Liver (tissue), 9 donors: ENCODE results near the gene RGS3. TPM values are rescaled to one million over a fixed set of nuclear protein-coding genes. Genes with fewer than 3 reads are reported as not detected.

Experiments
- DNase-seq: peaks from one replicate; pipeline ENCODE4 v3.0.0-alpha.2; 2017; ENCODE audit warnings: low spot score
- H3K27ac ChIP-seq, 2 donors: one replicate each; pipeline ENCODE4 v1.7.0; 2013; ENCODE audit warnings: inconsistent platforms in 2 of 2, low read length in 2 of 2, control low read depth in 1 of 2, low read depth in 1 of 2, mild to moderate bottlenecking in 1 of 2
- H3K27me3 ChIP-seq, 4 donors: one replicate each; pipeline versions ENCODE4 v1.6.1 to v1.7.0; 2013; ENCODE audit warnings: low read length in 3 of 4, inconsistent platforms in 1 of 4, mild to moderate bottlenecking in 1 of 4, moderate library complexity in 1 of 4; ENCODE audit not compliant: control insufficient read depth in 4 of 4, insufficient read depth in 4 of 4
- H3K36me3 ChIP-seq, 4 donors: one replicate each; pipeline versions ENCODE4 v1.6.1 to v1.7.0; 2013; ENCODE audit warnings: low read length in 3 of 4, mild to moderate bottlenecking in 3 of 4, low read depth in 1 of 4, moderate library complexity in 1 of 4; ENCODE audit not compliant: control insufficient read depth in 4 of 4, insufficient read depth in 3 of 4
- H3K4me1 ChIP-seq, 4 donors: one replicate each; pipeline versions ENCODE4 v1.6.1 to v1.7.0; 2013; ENCODE audit warnings: low read length in 3 of 4, mild to moderate bottlenecking in 3 of 4, moderate library complexity in 1 of 4; ENCODE audit not compliant: control insufficient read depth in 4 of 4, insufficient read depth in 4 of 4
- H3K4me3 ChIP-seq, 3 donors: one replicate each; pipeline versions ENCODE4 v1.6.1 to v1.7.0; 2013; ENCODE audit warnings: low read length in 3 of 3, control low read depth in 1 of 3, low read depth in 1 of 3, mild to moderate bottlenecking in 1 of 3
- H3K9ac ChIP-seq, 2 donors: one replicate each; pipeline ENCODE4 v1.7.0; 2013; ENCODE audit warnings: low read length in 2 of 2, mild to moderate bottlenecking in 2 of 2, moderate library complexity in 2 of 2, control low read depth in 1 of 2, low read depth in 1 of 2
- H3K9me3 ChIP-seq, 4 donors: one replicate each; pipeline versions ENCODE4 v1.6.1 to v1.7.0; 2013; ENCODE audit warnings: low read length in 3 of 4; ENCODE audit not compliant: control insufficient read depth in 4 of 4
- ATF3 ChIP-seq: IDR thresholded peaks from 2 replicates; pipeline ENCODE4 v1.6.1; 2016; ENCODE audit warnings: antibody characterized with exemption
- EGR1 ChIP-seq, 2 donors: IDR thresholded peaks; 2 replicates each; pipeline ENCODE4 v1.6.1; 2016 to 2018; ENCODE audit warnings: antibody characterized with exemption in 2 of 2, low read depth in 2 of 2
- FOXA1 ChIP-seq: IDR thresholded peaks from 2 replicates; pipeline ENCODE4 v1.6.1; 2016; ENCODE audit warnings: antibody characterized with exemption
- FOXA2 ChIP-seq: IDR thresholded peaks from 2 replicates; pipeline ENCODE4 v1.6.1; 2016; ENCODE audit warnings: antibody characterized with exemption
- GABPA ChIP-seq, 2 donors: IDR thresholded peaks in 1 of 2; conservative IDR thresholded peaks in 1 of 2; 2 replicates each; pipeline ENCODE4 v1.6.1; 2016; ENCODE audit warnings: antibody characterized with exemption in 2 of 2, mild to moderate bottlenecking in 1 of 2, moderate library complexity in 1 of 2
- HNF4A ChIP-seq, 2 donors: conservative IDR thresholded peaks; 2 replicates each; pipeline ENCODE4 v1.6.1; 2016; ENCODE audit warnings: antibody characterized with exemption in 2 of 2, mild to moderate bottlenecking in 2 of 2
- HNF4G ChIP-seq: IDR thresholded peaks from 2 replicates; pipeline ENCODE4 v1.6.1; 2016; ENCODE audit warnings: antibody characterized with exemption
- JUND ChIP-seq, 2 donors: IDR thresholded peaks; 2 replicates each; pipeline ENCODE4 v1.6.1; 2016; ENCODE audit warnings: antibody characterized with exemption in 2 of 2
- NR2F2 ChIP-seq: IDR thresholded peaks from 2 replicates; pipeline ENCODE4 v1.6.1; 2016; ENCODE audit warnings: antibody characterized with exemption
- RAD21 ChIP-seq, 2 donors: IDR thresholded peaks; 2 replicates each; pipeline ENCODE4 v1.6.1; 2016; ENCODE audit warnings: antibody characterized with exemption in 2 of 2, mild to moderate bottlenecking in 2 of 2
- REST ChIP-seq: IDR thresholded peaks from 2 replicates; pipeline ENCODE4 v1.6.1; 2016; ENCODE audit warnings: antibody characterized with exemption, mild to moderate bottlenecking
- RXRA ChIP-seq, 2 donors: IDR thresholded peaks; 2 replicates each; pipeline ENCODE4 v1.6.1; 2017 to 2018; ENCODE audit warnings: antibody characterized with exemption in 2 of 2, mild to moderate bottlenecking in 1 of 2
- SP1 ChIP-seq: IDR thresholded peaks from 2 replicates; pipeline ENCODE4 v1.6.1; 2018; ENCODE audit warnings: antibody characterized with exemption, mild to moderate bottlenecking
- TAF1 ChIP-seq: conservative IDR thresholded peaks from 2 replicates; pipeline ENCODE4 v1.6.1; 2016; ENCODE audit warnings: antibody characterized with exemption, mild to moderate bottlenecking
- YY1 ChIP-seq: IDR thresholded peaks from 2 replicates; pipeline ENCODE4 v1.6.1; 2016; ENCODE audit warnings: antibody characterized with exemption, mild to moderate bottlenecking
- ZBTB33 ChIP-seq: IDR thresholded peaks from 2 replicates; pipeline ENCODE4 v1.6.1; 2016; ENCODE audit warnings: antibody characterized with exemption
- WGBS: extraction: QIAGEN DNeasy Blood & Tissue Kit; methylation state at CpG from one replicate; pipeline ENCODE4 v1.1.7; 2013; 5-methylcytosine and 5-hydroxymethylcytosine counted together
- polyA plus RNA-seq, 2 donors: library from polyadenylated mRNA; stranded (reverse) in 1 of 2; unstranded in 1 of 2; fragments of 200-250 nt in 1 of 2; fragments of >200 nt in 1 of 2; fragmentation: Nextera tagmentation in 1 of 2; extraction: Ambion mirVana in 1 of 2; gene quantifications; one replicate each; pipeline versions ENCODE4 v1.2.1 to v1.2.3, GENCODE V29; 2013 to 2015
- total RNA-seq, 2 donors: library from RNA; depleted of rRNA; stranded (reverse); fragments of >200 nt; gene quantifications; one replicate each; pipeline ENCODE4 v1.2.3, GENCODE V29; 2014
- donor health status: healthy.
- donor health status: healthy.
- donor health status: healthy.
- donor health status: healthy.
- donor health status: healthy.

The RGS3 gene
- total and polyA plus RNA-seq, 4 donors: 13.0 to 65.0 (median 28.3) TPM

- TF ChIP-seq HNF4A (conservative IDR thresholded peaks at IDR 0.05): no peak
- TF ChIP-seq RAD21 (IDR thresholded peaks at IDR 0.05): no peak
- no peak for TF ChIP-seq EGR1 (IDR thresholded peaks at IDR 0.05; ENCODE audit: low read depth in 2 of 2)
- no peak for TF ChIP-seq JUND (IDR thresholded peaks at IDR 0.05)
- TF ChIP-seq ATF3: no peak
- TF ChIP-seq ZBTB33: no peak
- TF ChIP-seq HNF4G: no peak
- no peak for TF ChIP-seq FOXA2
- no peak for TF ChIP-seq YY1
- no peak for TF ChIP-seq NR2F2
- TF ChIP-seq FOXA1: no peak
- no peak for TF ChIP-seq SP1
- TF ChIP-seq TAF1: no peak
- TF ChIP-seq RXRA (IDR thresholded peaks at IDR 0.05): no peak
- TF ChIP-seq GABPA (IDR thresholded peaks at IDR 0.05 in 1 of 2, conservative IDR thresholded peaks at IDR 0.05 in 1 of 2): no peak
- Histone ChIP-seq H3K4me1 (peaks cover 2 to 13% (median 10%) of the 10 kb centered on the region in 4 donors), H3K9me3 (no peaks in the 10 kb centered on the region), H3K9ac (no peak overlapping the region), H3K27ac (no peak overlapping the region), H3K4me3 (no peak overlapping the region), H3K27me3 (no peaks in the 10 kb centered on the region), H3K36me3 (peaks cover 0 to 8% (median 4%) of the 10 kb centered on the region in 4 donors)
- DNase-seq: peak; percentile 75
- 82% methylated on average over 12 of the region's 12 CpGs for WGBS
Observed at GRCh38 chr9:113541019-113541900, 77.7 kb downstream of the RGS3 start.

GRCh38 chr9:113542006-113542405 is 78.5 kb downstream of the RGS3 start:
- peaks cover 0 to 8% (median 4%) of the 10 kb centered on the region in 4 donors for H3K36me3 ChIP-seq
- no peak for DNase-seq
- no peaks in the 10 kb centered on the region for H3K27me3 ChIP-seq
- WGBS: 82% methylated on average over 7 of the region's 7 CpGs
- TF ChIP-seq ATF3 (no peak), REST (no peak), HNF4A (conservative IDR thresholded peaks at IDR 0.05) (no peak), TAF1 (no peak), RAD21 (IDR thresholded peaks at IDR 0.05) (no peak), GABPA (IDR thresholded peaks at IDR 0.05 in 1 of 2, conservative IDR thresholded peaks at IDR 0.05 in 1 of 2) (no peak), JUND (IDR thresholded peaks at IDR 0.05) (no peak), RXRA (IDR thresholded peaks at IDR 0.05) (no peak), SP1 (no peak), HNF4G (no peak)
- no peak overlapping the region for H3K4me3 ChIP-seq
- H3K4me1 ChIP-seq: peaks cover 2 to 13% (median 10%) of the 10 kb centered on the region in 4 donors
- no peaks in the 10 kb centered on the region for H3K9me3 ChIP-seq
- no peak overlapping the region for H3K9ac ChIP-seq
- no peak overlapping the region for H3K27ac ChIP-seq
